Psoas muscle (tissue), 8 donors: ENCODE results near the gene LINS1. TPM values are rescaled to one million over a fixed set of nuclear protein-coding genes. Genes with fewer than 3 reads are reported as not detected.

Source experiments
- ATAC-seq, 4 donors: fragments of 200-7000 bp; cut with Tn5 transposase; one replicate each; pipeline ENCODE4 v1.9.1; 2020; ENCODE audit warnings: moderate library complexity in 3 of 4, mild to moderate bottlenecking in 2 of 4
- DNase-seq, 2 donors: peaks; one replicate each; pipeline ENCODE4 v3.0.0-alpha.2; 2020
- H3K27ac ChIP-seq: fragments of 200-600 bp; one replicate; pipeline ENCODE4 v1.8.0; 2022
- H3K27me3 ChIP-seq, 3 donors: fragments of 200-600 bp in 1 of 3; one replicate each; pipeline versions ENCODE4 v1.6.1 to v1.8.0; 2013 to 2022; ENCODE audit warnings: low read length in 2 of 3, mild to moderate bottlenecking in 2 of 3, moderate library complexity in 1 of 3; ENCODE audit not compliant: insufficient read depth in 3 of 3
- H3K36me3 ChIP-seq, 2 donors: fragments of 200-600 bp in 1 of 2; one replicate each; pipeline versions ENCODE4 v1.6.1 to v1.8.0; 2013 to 2022; ENCODE audit warnings: low read depth in 1 of 2, mild to moderate bottlenecking in 1 of 2, moderate library complexity in 1 of 2; ENCODE audit not compliant: insufficient read depth in 1 of 2
- H3K4me1 ChIP-seq: fragments of 200-600 bp; one replicate; pipeline ENCODE4 v1.8.0; 2022
- H3K4me3 ChIP-seq: fragments of 200-600 bp; one replicate; pipeline ENCODE4 v1.8.0; 2022; ENCODE audit warnings: mild to moderate bottlenecking
- H3K9me3 ChIP-seq: fragments of 200-600 bp; one replicate; pipeline ENCODE4 v1.8.0; 2022
- CTCF ChIP-seq: fragments of 200-600 bp; IDR thresholded peaks from one replicate; pipeline ENCODE4 v1.8.0; 2022; ENCODE audit warnings: antibody characterized with exemption
- WGBS, 3 donors: extraction: QIAGEN DNeasy Blood & Tissue Kit; methylation state at CpG; one replicate each; pipeline versions ENCODE4 v1.1.6 to v1.1.7; 2013; 5-methylcytosine and 5-hydroxymethylcytosine counted together
- intact Hi-C, 2 donors: fragments of 100-400 bp; cut with DNase I; formaldehyde crosslinking; loops; one replicate each; pipeline versions ENCODE4 v1.11.0 to v1.14.2; 2022
- polyA plus RNA-seq, 3 donors: library from polyadenylated mRNA; stranded (reverse); fragments of 200-250 nt; gene quantifications; one replicate each; pipeline ENCODE4 v1.2.3, GENCODE V29; 2013
- total RNA-seq, 4 donors: library from RNA; stranded (reverse); fragmentation: NEBNext Ultra II Directional in 2 of 4; extraction: Animal tissue kit (Norgen Biotek cat#: 25700) in 2 of 4; gene quantifications; one replicate each; pipeline versions ENCODE4 v1.2.1 to v1.2.4, GENCODE V29; 2021 to 2023
- donor health status: healthy with polysubstance abuse.
- donor health status: DM: no; HTN: no; CAD: no; lungs with moderate emphysema.
- donor health status: Bipolar disorder and iron deficiency.
- donor health status: healthy.
- donor health status: DM: yes; HTN: yes; CAD: no.
- donor health status: DM: no; HTN: no; CAD: no.
- donor health status: DM: no; HTN: no; CAD: no.
- donor health status: DM: yes; HTN: yes; CAD: no.

Gene LINS1
- total and polyA plus RNA-seq, 7 donors, result 4.3 to 15.1 (median 8.3) TPM

- intact Hi-C loops, result loop anchor here (1.0 to 5.0 kb wide), 5 partner anchors 245 to 379 kb away; no protein-coding TSS in a partner anchor
- Histone ChIP-seq H3K4me1 (peaks cover 11% of the 10 kb centered on the region), H3K27ac (no peak overlapping the region), H3K27me3 (no peaks in the 10 kb centered on the region), H3K4me3 (no peak overlapping the region), H3K36me3 (peaks cover 0 to 30% of the 10 kb centered on the region in 2 donors), H3K9me3 (no peaks in the 10 kb centered on the region)
- 30 to 33% (median 31%) methylated on average over 6 of the region's 6 CpGs for WGBS, 3 donors
- ATAC-seq (peak; percentile 83 to 91 (median 88)), DNase-seq (peak in 1 of 2 donors; percentile 20)
- TF ChIP-seq CTCF, result peak; percentile 92
Measured at GRCh38 chr15:100627789-100628395, 25.9 kb upstream of the LINS1 start.

- no peak overlapping the region for H3K4me3 ChIP-seq
- ATAC-seq (peak in 2 of 4 donors; percentile 30 to 42), DNase-seq (no peak)
- TF ChIP-seq CTCF, result no peak
- no peaks in the 10 kb centered on the region for H3K9me3 ChIP-seq
- H3K27me3 ChIP-seq, result no peaks in the 10 kb centered on the region
- intact Hi-C loops, result no loop called here
- 68 to 77% (median 73%) methylated on average over 5 of the region's 5 CpGs for WGBS, 3 donors
- no peak overlapping the region for H3K27ac ChIP-seq
- H3K36me3 ChIP-seq, result peaks cover 0 to 3% of the 10 kb centered on the region in 2 donors
- peaks cover 6% of the 10 kb centered on the region for H3K4me1 ChIP-seq
Measured at GRCh38 chr15:100623301-100623700, 21.3 kb upstream of the LINS1 start.

GRCh38 chr15:100616700-100617099 lies 14.7 kb upstream of the LINS1 start:
- no peak for TF ChIP-seq CTCF
- intact Hi-C loops, result loop anchor here in 1 of 2 donors (10.0 kb wide), 1 partner anchor 648 kb away; no protein-coding TSS in a partner anchor
- Histone ChIP-seq H3K9me3 (no peaks in the 10 kb centered on the region), H3K4me3 (no peak overlapping the region), H3K36me3 (peaks cover 0 to 26% of the 10 kb centered on the region in 2 donors), H3K27ac (no peak overlapping the region), H3K4me1 (peaks cover 9% of the 10 kb centered on the region), H3K27me3 (no peaks in the 10 kb centered on the region)
- 39 to 62% (median 44%) methylated on average over 2 of the region's 2 CpGs for WGBS, 3 donors
- DNase-seq (no peak), ATAC-seq (peak in 3 of 4 donors; percentile 37 to 67 (median 61))

- intact Hi-C loops, result loop anchor here in 1 of 2 donors (10.0 kb wide), 1 partner anchor 649 kb away; no protein-coding TSS in a partner anchor
- no peak overlapping the region for H3K27ac ChIP-seq
- no peak for ATAC-seq
- H3K36me3 ChIP-seq, result peaks cover 0 to 33% of the 10 kb centered on the region in 2 donors
- no peak for TF ChIP-seq CTCF
- no peak overlapping the region for H3K4me3 ChIP-seq
- H3K4me1 ChIP-seq, result peaks cover 9% of the 10 kb centered on the region
- H3K9me3 ChIP-seq, result no peaks in the 10 kb centered on the region
- no peaks in the 10 kb centered on the region for H3K27me3 ChIP-seq
- DNase-seq, result no peak
- 31 to 50% (median 33%) methylated on average over 5 of the region's 5 CpGs for WGBS, 3 donors
Measured at GRCh38 chr15:100615801-100616200, 13.8 kb upstream of the LINS1 start.
